Natural killer cell (primary cell): ENCODE data around the gene DENND1A. TPM values are rescaled to one million over a fixed set of nuclear protein-coding genes. Genes with fewer than 3 reads are reported as not detected.
"Not testable (repeated sequence)": the region's sequence is repeated elsewhere in the genome, so short reads cannot be mapped to it uniquely, and the experiment has no call there.

ENCODE experiments used
- ATAC-seq, 3 donors: fragments of 150-1000 bp in 2 of 3; fragments of 200-7000 bp in 1 of 3; cut with Tn5 transposase; 1 replicate in 1 of 3; 2 replicates in 2 of 3; pipeline ENCODE4 v1.10.0; 2021; ENCODE audit warnings: mild to moderate bottlenecking in 2 of 3, moderate library complexity in 2 of 3
- DNase-seq, 2 donors: peaks; one replicate each; pipeline versions ENCODE4 v3.0.0 to v3.0.0-alpha.2; 2013 to 2021; ENCODE audit warnings: mixed read lengths in 1 of 2
- H3K27ac ChIP-seq: one replicate; pipeline ENCODE4 v1.5.1; 2013; ENCODE audit warnings: mild to moderate bottlenecking, low read length
- H3K27me3 ChIP-seq: one replicate; pipeline ENCODE4 v1.6.1; 2013; ENCODE audit warnings: low read length; ENCODE audit not compliant: control insufficient read depth, insufficient read depth
- H3K36me3 ChIP-seq: one replicate; pipeline ENCODE4 v1.6.1; 2013; ENCODE audit warnings: low read length; ENCODE audit not compliant: control insufficient read depth, insufficient read depth
- H3K4me1 ChIP-seq: one replicate; pipeline ENCODE4 v1.6.1; 2013; ENCODE audit warnings: low read length; ENCODE audit not compliant: control insufficient read depth, insufficient read depth
- H3K4me3 ChIP-seq: one replicate; pipeline ENCODE4 v1.5.1; 2013; ENCODE audit warnings: low read length
- H3K9me3 ChIP-seq: one replicate; pipeline ENCODE4 v1.6.1; 2013; ENCODE audit warnings: low read length; ENCODE audit not compliant: control insufficient read depth, insufficient read depth
- H3K27ac Mint-ChIP-seq, 2 donors: one replicate each; pipeline ENCODE4 v1.8.0; 2022; ENCODE audit warnings: mild to moderate bottlenecking in 2 of 2, mixed read lengths in 2 of 2, moderate library complexity in 1 of 2
- H3K27me3 Mint-ChIP-seq, 2 donors: one replicate each; pipeline ENCODE4 v1.8.0; 2022; ENCODE audit warnings: low read depth in 2 of 2, mixed read lengths in 2 of 2
- H3K36me3 Mint-ChIP-seq: one replicate; pipeline ENCODE4 v1.8.0; 2022; ENCODE audit warnings: mixed read lengths
- H3K4me1 Mint-ChIP-seq, 2 donors: one replicate each; pipeline ENCODE4 v1.8.0; 2022; ENCODE audit warnings: mixed read lengths in 2 of 2
- H3K4me3 Mint-ChIP-seq: one replicate; pipeline ENCODE4 v1.8.0; 2022; ENCODE audit warnings: mild to moderate bottlenecking, moderate library complexity, mixed read lengths
- H3K9me3 Mint-ChIP-seq, 2 donors: one replicate each; pipeline ENCODE4 v1.8.0; 2022; ENCODE audit warnings: mixed read lengths in 2 of 2
- WGBS: methylation state at CpG from one replicate; pipeline ENCODE4 v1.1.7; 2013; ENCODE audit warnings: missing lambda C conversion rate; ENCODE audit not compliant: insufficient coverage; 5-methylcytosine and 5-hydroxymethylcytosine counted together
- intact Hi-C: fragments of 100-400 bp; cut with micrococcal nuclease; formaldehyde crosslinking; loops from one replicate; pipeline ENCODE4 v1.14.2; 2022
- total RNA-seq, 4 donors: library from RNA; stranded (reverse); fragments of 120-200 nt in 1 of 4; gene quantifications; one replicate each; pipeline versions ENCODE4 v1.2.3 to v1.2.4, GENCODE V29; 2013 to 2022
- TF ChIP-seq, protein P1 (sequence below): fragments of 200-600 bp; IDR thresholded peaks from one replicate; pipeline ENCODE4 v1.8.0; 2022; ENCODE audit warnings: antibody characterized with exemption

DENND1A gene
- total RNA-seq, 3 donors from 2014 or later (not counting 1 experiment from before 2014, with no cell fraction given) = 27.8 to 37.6 (median 30.9) TPM

DNA sequence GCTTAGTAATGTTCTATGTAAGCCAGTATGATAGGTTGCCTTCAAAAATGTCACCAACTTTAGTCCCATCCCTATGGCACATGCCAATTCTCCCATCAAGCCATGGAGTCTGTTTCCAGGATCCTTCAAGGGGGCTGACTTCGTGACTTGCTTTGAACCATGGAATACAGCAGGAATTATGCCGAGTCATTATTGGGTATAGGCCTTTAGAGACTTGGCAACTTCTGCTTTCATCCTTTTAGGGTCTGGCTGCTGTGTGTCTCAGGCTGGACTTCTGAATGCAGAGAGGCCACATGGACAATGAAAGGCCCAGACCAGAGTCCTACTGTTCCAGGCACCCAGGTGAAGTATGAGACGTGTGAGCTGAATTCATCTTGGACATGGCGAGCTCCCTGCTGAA lies 109.8 kb downstream of the DENND1A start:
- no peaks in the 10 kb centered on the region for H3K36me3 Mint-ChIP-seq
- H3K27ac Mint-ChIP-seq = no peak overlapping the region
- H3K4me3 ChIP-seq = no peak overlapping the region
- H3K27ac ChIP-seq = no peak overlapping the region
- no peaks in the 10 kb centered on the region for H3K27me3 ChIP-seq
- H3K9me3 ChIP-seq = no peaks in the 10 kb centered on the region
- peaks cover 4 to 17% of the 10 kb centered on the region in 2 donors for H3K4me1 Mint-ChIP-seq
- no peaks in the 10 kb centered on the region for H3K36me3 ChIP-seq
- 82% methylated on average over 4 of the region's 4 CpGs for WGBS
- TF ChIP-seq, protein P1, sequence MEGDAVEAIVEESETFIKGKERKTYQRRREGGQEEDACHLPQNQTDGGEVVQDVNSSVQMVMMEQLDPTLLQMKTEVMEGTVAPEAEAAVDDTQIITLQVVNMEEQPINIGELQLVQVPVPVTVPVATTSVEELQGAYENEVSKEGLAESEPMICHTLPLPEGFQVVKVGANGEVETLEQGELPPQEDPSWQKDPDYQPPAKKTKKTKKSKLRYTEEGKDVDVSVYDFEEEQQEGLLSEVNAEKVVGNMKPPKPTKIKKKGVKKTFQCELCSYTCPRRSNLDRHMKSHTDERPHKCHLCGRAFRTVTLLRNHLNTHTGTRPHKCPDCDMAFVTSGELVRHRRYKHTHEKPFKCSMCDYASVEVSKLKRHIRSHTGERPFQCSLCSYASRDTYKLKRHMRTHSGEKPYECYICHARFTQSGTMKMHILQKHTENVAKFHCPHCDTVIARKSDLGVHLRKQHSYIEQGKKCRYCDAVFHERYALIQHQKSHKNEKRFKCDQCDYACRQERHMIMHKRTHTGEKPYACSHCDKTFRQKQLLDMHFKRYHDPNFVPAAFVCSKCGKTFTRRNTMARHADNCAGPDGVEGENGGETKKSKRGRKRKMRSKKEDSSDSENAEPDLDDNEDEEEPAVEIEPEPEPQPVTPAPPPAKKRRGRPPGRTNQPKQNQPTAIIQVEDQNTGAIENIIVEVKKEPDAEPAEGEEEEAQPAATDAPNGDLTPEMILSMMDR = no peak
- H3K9me3 Mint-ChIP-seq = no peaks in the 10 kb centered on the region
- H3K4me3 Mint-ChIP-seq = no peak overlapping the region
- no peaks in the 10 kb centered on the region for H3K4me1 ChIP-seq
- no peaks in the 10 kb centered on the region for H3K27me3 Mint-ChIP-seq
- no peak for DNase-seq
- ATAC-seq = no peak
- intact Hi-C loops = no loop called here

DNA sequence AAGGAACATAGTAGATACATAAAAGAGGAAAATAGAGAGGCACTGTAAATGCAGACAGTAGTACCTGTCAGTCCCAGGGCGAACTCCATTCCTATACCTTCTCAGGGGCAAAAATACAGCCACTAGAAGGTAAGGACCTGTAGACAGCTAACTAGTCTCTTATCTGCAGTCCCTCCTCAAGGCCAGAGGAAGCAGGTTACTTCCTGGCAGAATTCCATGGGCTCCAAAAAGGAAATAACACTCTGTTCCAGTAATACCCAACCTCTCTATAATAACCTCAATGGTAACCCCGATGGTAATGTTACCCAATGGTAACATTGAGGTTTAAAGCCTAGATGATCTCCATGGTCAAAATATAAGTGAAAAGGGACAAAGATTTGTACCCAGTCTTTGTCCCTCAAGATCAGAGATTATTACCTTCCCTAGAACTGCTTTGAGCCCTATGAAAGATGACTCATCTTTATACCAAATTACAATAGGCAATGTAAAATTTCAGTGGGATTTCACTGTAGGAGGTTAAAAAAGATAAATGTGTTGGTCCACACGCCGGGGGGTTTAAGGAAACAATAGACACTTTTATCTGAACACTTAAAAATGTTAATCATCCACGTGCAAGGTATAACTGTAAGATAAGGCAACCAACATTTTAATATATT lies 113.0 kb downstream of the DENND1A start:
- Mint-ChIP-seq H3K4me3 (no peak overlapping the region), H3K27me3 (no peaks in the 10 kb centered on the region), H3K36me3 (no peaks in the 10 kb centered on the region), H3K27ac (no peak overlapping the region), H3K9me3 (no peaks in the 10 kb centered on the region), H3K4me1 (peaks cover 4 to 7% of the 10 kb centered on the region in 2 donors)
- H3K4me1 ChIP-seq = no peaks in the 10 kb centered on the region
- no peak overlapping the region for H3K4me3 ChIP-seq
- WGBS = 58% methylated on average over 2 of the region's 5 CpGs
- ATAC-seq (no peak), DNase-seq (no peak)
- no peaks in the 10 kb centered on the region for H3K9me3 ChIP-seq
- no peaks in the 10 kb centered on the region for H3K36me3 ChIP-seq
- H3K27ac ChIP-seq = no peak overlapping the region
- H3K27me3 ChIP-seq = no peaks in the 10 kb centered on the region
- TF ChIP-seq, protein P1 = no peak
- intact Hi-C loops = no loop called here

DNA sequence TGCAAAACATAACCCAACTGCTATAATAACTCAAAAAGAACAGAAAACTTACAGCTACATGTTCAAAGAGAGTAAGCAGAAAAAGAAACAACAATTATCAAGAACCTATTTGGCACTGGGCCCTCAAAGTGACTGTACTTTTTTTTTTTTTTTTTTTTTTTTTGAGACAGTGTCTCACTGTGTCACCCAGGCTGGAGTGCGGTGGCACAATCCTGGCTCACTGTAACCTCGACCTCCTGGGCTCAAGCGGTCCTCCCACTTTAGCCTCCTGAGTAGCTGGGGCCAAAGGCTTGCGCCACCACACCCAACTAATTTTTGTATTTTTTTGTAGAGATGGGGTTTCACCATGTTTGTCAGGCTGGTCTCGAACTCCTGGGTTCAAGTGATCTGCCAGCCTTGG lies 114.1 kb downstream of the DENND1A start:
- H3K9me3 Mint-ChIP-seq, H3K4me1 ChIP-seq, H3K27ac ChIP-seq, H3K36me3 ChIP-seq, H3K36me3 Mint-ChIP-seq, ATAC-seq, DNase-seq, H3K27me3 ChIP-seq, H3K27ac Mint-ChIP-seq, H3K4me1 Mint-ChIP-seq, H3K27me3 Mint-ChIP-seq, H3K4me3 Mint-ChIP-seq, H3K9me3 ChIP-seq, intact Hi-C loops, H3K4me3 ChIP-seq: not testable (repeated sequence)
- WGBS = 97% methylated on average over 5 of the region's 5 CpGs

DNA sequence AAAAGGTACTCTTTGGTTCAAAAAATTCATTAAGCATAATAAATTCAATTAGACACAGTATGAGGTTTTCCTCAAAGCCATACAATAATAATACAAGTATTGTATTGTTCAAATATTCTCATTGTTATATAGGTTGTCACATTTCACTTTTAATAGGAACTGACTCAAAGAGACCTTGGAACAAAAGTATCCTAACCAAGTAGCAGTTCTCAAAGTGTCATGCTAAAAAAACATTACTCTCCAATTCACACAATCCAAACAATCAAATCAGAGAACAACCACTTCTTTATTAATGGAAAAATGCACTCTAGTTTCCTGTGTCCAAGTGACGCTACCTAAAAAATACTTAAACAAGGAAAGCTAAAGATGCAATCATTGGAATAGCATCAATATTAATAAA lies 115.4 kb downstream of the DENND1A start:
- Histone ChIP-seq H3K9me3 (no peaks in the 10 kb centered on the region), H3K4me3 (no peak overlapping the region), H3K27me3 (no peaks in the 10 kb centered on the region), H3K27ac (no peak overlapping the region), H3K4me1 (no peaks in the 10 kb centered on the region), H3K36me3 (no peaks in the 10 kb centered on the region)
- Mint-ChIP-seq H3K36me3 (no peaks in the 10 kb centered on the region), H3K4me1 (peaks cover 4 to 7% of the 10 kb centered on the region in 2 donors), H3K27me3 (no peaks in the 10 kb centered on the region), H3K4me3 (no peak overlapping the region), H3K27ac (no peak overlapping the region), H3K9me3 (no peaks in the 10 kb centered on the region)
- TF ChIP-seq, protein P1 = no peak
- DNase-seq (no peak), ATAC-seq (no peak)
- intact Hi-C loops = no loop called here
- WGBS = no CpG with 5 or more reads among the region's 1 CpG
